ENCODE results near the gene ABHD17C. TPM values are rescaled to one million over a fixed set of nuclear protein-coding genes. Genes with fewer than 3 reads are reported as not detected.

Gene ABHD17C
- total RNA-seq, 1 donor from 2014 or later, result 6.8 TPM

GRCh38 chr15:80710635-80711554 is 15.8 kb downstream of the ABHD17C start:
- TF ChIP-seq CTCF (IDR thresholded peaks at IDR 0.05; ENCODE audit: partially characterized antibody, unreplicated experiment), result no peak
- Mint-ChIP-seq H3K4me1 (ENCODE audit: low read depth, unreplicated experiment) (peaks cover 18% of the 10 kb centered on the region), H3K36me3 (ENCODE audit: unreplicated experiment) (no peaks in the 10 kb centered on the region), H3K9me3 (ENCODE audit: unreplicated experiment) (peaks cover 3% of the 10 kb centered on the region), H3K27ac (ENCODE audit: unreplicated experiment) (no peak overlapping the region), H3K4me3 (ENCODE audit: unreplicated experiment) (no peak overlapping the region), H3K27me3 (ENCODE audit: unreplicated experiment) (no peaks in the 10 kb centered on the region)
- DNase-seq, result no peak

GRCh38 chr15:80711886-80712285 is 16.8 kb downstream of the ABHD17C start:
- Mint-ChIP-seq H3K36me3 (ENCODE audit: unreplicated experiment) (no peaks in the 10 kb centered on the region), H3K4me1 (ENCODE audit: low read depth, unreplicated experiment) (peaks cover 14% of the 10 kb centered on the region), H3K9me3 (ENCODE audit: unreplicated experiment) (peaks cover 3% of the 10 kb centered on the region), H3K27me3 (ENCODE audit: unreplicated experiment) (no peaks in the 10 kb centered on the region), H3K27ac (ENCODE audit: unreplicated experiment) (no peak overlapping the region), H3K4me3 (ENCODE audit: unreplicated experiment) (no peak overlapping the region)
- no peak for TF ChIP-seq CTCF (IDR thresholded peaks at IDR 0.05; ENCODE audit: partially characterized antibody, unreplicated experiment)
- DNase-seq, result no peak

- peaks cover 3% of the 10 kb centered on the region for H3K9me3 Mint-ChIP-seq (ENCODE audit: unreplicated experiment)
- no peak for TF ChIP-seq CTCF (IDR thresholded peaks at IDR 0.05; ENCODE audit: partially characterized antibody, unreplicated experiment)
- no peak overlapping the region for H3K27ac Mint-ChIP-seq (ENCODE audit: unreplicated experiment)
- no peak for DNase-seq
- H3K4me1 Mint-ChIP-seq (ENCODE audit: low read depth, unreplicated experiment), result peaks cover 14% of the 10 kb centered on the region
- no peaks in the 10 kb centered on the region for H3K27me3 Mint-ChIP-seq (ENCODE audit: unreplicated experiment)
- H3K36me3 Mint-ChIP-seq (ENCODE audit: unreplicated experiment), result no peaks in the 10 kb centered on the region
- H3K4me3 Mint-ChIP-seq (ENCODE audit: unreplicated experiment), result no peak overlapping the region
These were observed 17.8 kb downstream of the ABHD17C start for GRCh38 chr15:80712956-80713355.

GRCh38 chr15:80721476-80721875 is 26.4 kb downstream of the ABHD17C start:
- Mint-ChIP-seq H3K4me3 (ENCODE audit: unreplicated experiment) (no peak overlapping the region), H3K9me3 (ENCODE audit: unreplicated experiment) (no peaks in the 10 kb centered on the region), H3K4me1 (ENCODE audit: low read depth, unreplicated experiment) (no peaks in the 10 kb centered on the region), H3K27me3 (ENCODE audit: unreplicated experiment) (no peaks in the 10 kb centered on the region), H3K36me3 (ENCODE audit: unreplicated experiment) (no peaks in the 10 kb centered on the region), H3K27ac (ENCODE audit: unreplicated experiment) (no peak overlapping the region)
- TF ChIP-seq CTCF (IDR thresholded peaks at IDR 0.05; ENCODE audit: partially characterized antibody, unreplicated experiment), result no peak
- DNase-seq, result no peak

GRCh38 chr15:80722811-80723210 is 27.7 kb downstream of the ABHD17C start:
- H3K9me3 Mint-ChIP-seq (ENCODE audit: unreplicated experiment), result peaks cover 3% of the 10 kb centered on the region
- no peaks in the 10 kb centered on the region for H3K27me3 Mint-ChIP-seq (ENCODE audit: unreplicated experiment)
- H3K4me3 Mint-ChIP-seq (ENCODE audit: unreplicated experiment), result no peak overlapping the region
- no peaks in the 10 kb centered on the region for H3K4me1 Mint-ChIP-seq (ENCODE audit: low read depth, unreplicated experiment)
- H3K27ac Mint-ChIP-seq (ENCODE audit: unreplicated experiment), result no peak overlapping the region
- no peak for DNase-seq
- no peaks in the 10 kb centered on the region for H3K36me3 Mint-ChIP-seq (ENCODE audit: unreplicated experiment)
- no peak for TF ChIP-seq CTCF (IDR thresholded peaks at IDR 0.05; ENCODE audit: partially characterized antibody, unreplicated experiment)

All from glutamatergic neuron (in vitro differentiated cells).